Stimulated activated CD8-positive, alpha-beta memory T cell treated with anti-CD3 and anti-CD28 coated beads, Interleukin-4, amount 100 ng/mL, for 24 hours (primary cell): ENCODE results near the gene TADA2A.

Experiments used
- DNase-seq: peaks from one replicate; pipeline ENCODE4 v3.0.0-alpha.2; 2020; ENCODE audit warnings: low read depth

TADA2A gene

DNA sequence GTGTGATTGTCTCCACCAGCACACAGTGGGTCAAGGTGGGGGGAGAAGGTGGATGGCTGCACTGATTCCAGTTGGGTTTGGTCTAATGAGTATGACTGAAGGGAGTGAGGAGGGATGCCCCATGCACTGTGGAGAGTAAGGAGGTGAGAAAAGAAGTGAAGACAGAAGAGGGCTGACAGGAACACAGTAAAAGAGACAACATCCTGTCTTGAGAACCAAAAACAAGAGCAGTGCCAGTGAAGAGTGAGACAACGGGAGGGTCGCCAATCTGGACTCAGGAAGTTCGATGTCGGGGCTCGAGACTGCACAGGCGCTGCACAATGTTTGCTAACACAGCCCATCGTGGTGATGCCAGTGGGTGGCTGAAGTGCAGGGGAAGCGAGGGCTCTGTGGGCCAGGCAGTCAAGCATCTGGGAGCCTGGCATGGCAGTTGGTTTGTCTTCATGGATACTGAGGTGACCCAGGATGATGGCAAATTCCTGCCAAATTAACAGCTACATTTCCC lies 117.1 kb downstream of the TADA2A start:
- no peak for DNase-seq

- no peak for DNase-seq
These were observed 120.7 kb downstream of the TADA2A start for GRCh38 chr17:37527249-37527851.
